Common myeloid progenitor, CD34-positive (primary cell): ENCODE measurements around the gene ARMC5.
"Not testable (repeated sequence)": the region's sequence is repeated elsewhere in the genome, so short reads cannot be mapped to it uniquely, and the experiment has no call there.

Experiments used
- CTCF ChIA-PET: fragments of 350-600 bp; sonication (Branson Sonifier 250); formaldehyde crosslinking; loops from one replicate; lab custom pipeline; 2021; ENCODE audit warnings: antibody characterized with exemption; lab: Charles Lee
- POLR2A ChIA-PET: fragments of 350-600 bp; sonication (Branson Sonifier 250); formaldehyde crosslinking; loops from one replicate; lab custom pipeline; 2021; ENCODE audit warnings: antibody characterized with exemption; lab: Charles Lee
- DNase-seq, 3 donors: peaks; one replicate each; pipeline versions ENCODE4 v3.0.0 to v3.0.0-alpha.2; 2013
- H3K27ac ChIP-seq, 2 experiments: 1 replicate in 1 of 2; 2 replicates in 1 of 2; pipeline ENCODE4 v1.7.0; 2013; ENCODE audit warnings: inconsistent platforms in 2 of 2, low read length in 2 of 2, mild to moderate bottlenecking in 2 of 2, low read depth in 1 of 2, moderate library complexity in 1 of 2; ENCODE audit not compliant: severe bottlenecking in 2 of 2, insufficient read depth in 1 of 2, poor library complexity in 1 of 2
- H3K27me3 ChIP-seq, 5 experiments: replicated peaks in 2 of 5; 1 replicate in 3 of 5; 2 replicates in 2 of 5; pipeline versions ENCODE4 v1.6.1 to v1.7.0; 2013; ENCODE audit warnings: low read length in 4 of 5, mild to moderate bottlenecking in 2 of 5, moderate library complexity in 2 of 5, inconsistent platforms in 1 of 5; ENCODE audit not compliant: insufficient read depth in 5 of 5, control insufficient read depth in 4 of 5
- H3K36me3 ChIP-seq, 4 experiments: 1 replicate in 2 of 4; 2 replicates in 2 of 4; pipeline versions ENCODE4 v1.6.1 to v1.7.0; 2013; ENCODE audit warnings: low read length in 3 of 4, control low read depth in 1 of 4, mild to moderate bottlenecking in 1 of 4; ENCODE audit not compliant: control insufficient read depth in 4 of 4, insufficient read depth in 4 of 4
- H3K4me1 ChIP-seq, 4 experiments: 1 replicate in 3 of 4; 2 replicates in 1 of 4; pipeline versions ENCODE4 v1.6.1 to v1.7.1; 2013; ENCODE audit warnings: low read length in 3 of 4, mild to moderate bottlenecking in 3 of 4, control low read depth in 1 of 4, inconsistent platforms in 1 of 4, moderate library complexity in 1 of 4; ENCODE audit not compliant: control insufficient read depth in 4 of 4, insufficient read depth in 4 of 4; ENCODE audit errors: control extremely low read depth in 1 of 4
- H3K4me3 ChIP-seq, 7 experiments: 1 replicate in 4 of 7; 2 replicates in 3 of 7; pipeline versions ENCODE4 v1.5.1 to v1.7.0; 2013; ENCODE audit warnings: mild to moderate bottlenecking in 7 of 7, low read length in 6 of 7, moderate library complexity in 6 of 7, inconsistent platforms in 2 of 7, low read depth in 2 of 7, control low read depth in 1 of 7; ENCODE audit not compliant: insufficient read depth in 4 of 7, control insufficient read depth in 1 of 7; ENCODE audit errors: extremely low read depth in 1 of 7
- H3K9me3 ChIP-seq, 5 experiments: 1 replicate in 4 of 5; 2 replicates in 1 of 5; pipeline versions ENCODE4 v1.6.1 to v1.7.1; 2013; ENCODE audit warnings: low read length in 4 of 5, mild to moderate bottlenecking in 2 of 5, inconsistent platforms in 1 of 5, low read depth in 1 of 5, moderate library complexity in 1 of 5; ENCODE audit not compliant: control insufficient read depth in 4 of 5, insufficient read depth in 2 of 5; ENCODE audit errors: control extremely low read depth in 1 of 5
- WGBS: methylation state at CpG from one replicate; pipeline ENCODE4 v1.1.5; 2013; ENCODE audit not compliant: insufficient coverage; 5-methylcytosine and 5-hydroxymethylcytosine counted together

The ARMC5 gene

DNA sequence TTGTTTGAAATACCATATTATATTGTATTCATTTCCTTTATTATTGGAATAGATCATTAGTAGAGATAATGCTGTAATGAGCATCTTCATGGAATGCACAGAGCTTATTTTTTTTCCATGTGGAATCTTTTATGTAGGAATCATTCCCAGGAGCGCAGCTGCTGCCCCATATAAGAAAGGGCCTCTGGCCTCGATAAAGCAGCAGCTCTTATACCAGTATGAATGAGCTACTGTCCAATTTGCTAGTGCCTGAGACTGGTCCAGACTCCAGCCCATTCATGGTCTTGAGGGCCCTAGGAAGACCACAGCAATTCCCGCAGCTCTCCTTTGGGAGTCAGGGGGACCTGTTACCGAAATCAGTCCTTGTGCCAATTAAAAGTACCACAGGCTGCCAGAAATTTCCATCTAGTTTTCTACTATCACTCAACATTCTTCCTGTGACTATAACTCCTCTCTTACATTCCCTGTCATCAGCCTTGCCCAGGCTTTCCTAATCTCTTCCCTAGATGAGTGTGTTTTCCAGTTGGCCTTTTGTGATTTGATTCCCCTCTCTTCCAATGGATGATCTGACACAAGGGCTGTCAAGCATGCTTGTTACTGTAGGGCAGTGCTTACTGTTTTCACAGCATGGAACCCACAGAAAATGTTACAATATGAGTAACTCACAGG is 18.7 kb upstream of the ARMC5 start:
- no peaks in the 10 kb centered on the region for H3K27me3 ChIP-seq
- 95% methylated on average over 4 of the region's 4 CpGs for WGBS
- CTCF ChIA-PET: interaction anchor here (1.2 to 2.1 kb wide), 6 partner anchors 11 to 140 kb away, joined by 3 to 9 read pairs (median 3); no protein-coding TSS in a partner anchor

DNA sequence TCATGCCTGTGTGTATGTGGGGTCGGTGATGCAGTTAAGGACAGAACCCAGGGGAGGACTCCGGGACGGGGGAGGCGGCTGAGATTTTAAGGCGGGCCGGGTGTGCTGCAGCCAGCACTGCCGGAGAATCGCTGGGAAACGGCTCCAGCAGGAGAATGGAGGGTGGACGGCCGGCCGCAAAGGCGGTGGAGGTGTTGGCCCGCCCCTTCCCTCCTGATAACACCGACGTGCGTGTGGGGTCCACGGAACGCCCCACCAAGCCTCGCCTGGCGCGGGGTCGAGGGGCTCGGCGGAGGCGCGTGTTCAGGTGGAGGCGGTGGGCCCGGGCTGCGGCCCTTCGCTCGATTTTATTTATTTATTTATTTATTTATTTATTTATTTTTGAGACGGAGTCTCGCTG is 17.3 kb upstream of the ARMC5 start:
- DNase-seq: no peak
- Histone ChIP-seq H3K4me1 (peaks cover 0 to 9% (median 4%) of the 10 kb centered on the region in 4 experiments), H3K27me3 (no peaks in the 10 kb centered on the region), H3K4me3 (peak overlapping the region in 2 of 7 experiments; percentile 84 to 89), H3K36me3 (no peaks in the 10 kb centered on the region), H3K27ac (no peak overlapping the region), H3K9me3 (peaks cover 0 to 5% (median 0%) of the 10 kb centered on the region in 5 experiments)
- CTCF ChIA-PET: interaction anchor here (0.6 to 4.1 kb wide), 18 partner anchors 10 to 427 kb away, joined by 3 to 36 read pairs (median 4); partner anchors contain the start of genes COX6A2, ITGAD and PYCARD
- POLR2A ChIA-PET: interaction anchor here (1.5 kb wide), 1 partner anchor 17 kb away, joined by 7 read pairs; no protein-coding TSS in a partner anchor
- 79% methylated on average over 21 of the region's 34 CpGs for WGBS

More for the DNA sequence above, 18.7 kb upstream of the ARMC5 start:
- no peak overlapping the region for H3K27ac ChIP-seq
- no peaks in the 10 kb centered on the region for H3K9me3 ChIP-seq
- H3K36me3 ChIP-seq: no peaks in the 10 kb centered on the region
- H3K4me1 ChIP-seq: peaks cover 0 to 9% (median 4%) of the 10 kb centered on the region in 4 experiments
- POLR2A ChIA-PET: no interaction called here
- H3K4me3 ChIP-seq: no peak overlapping the region
- no peak for DNase-seq

DNA sequence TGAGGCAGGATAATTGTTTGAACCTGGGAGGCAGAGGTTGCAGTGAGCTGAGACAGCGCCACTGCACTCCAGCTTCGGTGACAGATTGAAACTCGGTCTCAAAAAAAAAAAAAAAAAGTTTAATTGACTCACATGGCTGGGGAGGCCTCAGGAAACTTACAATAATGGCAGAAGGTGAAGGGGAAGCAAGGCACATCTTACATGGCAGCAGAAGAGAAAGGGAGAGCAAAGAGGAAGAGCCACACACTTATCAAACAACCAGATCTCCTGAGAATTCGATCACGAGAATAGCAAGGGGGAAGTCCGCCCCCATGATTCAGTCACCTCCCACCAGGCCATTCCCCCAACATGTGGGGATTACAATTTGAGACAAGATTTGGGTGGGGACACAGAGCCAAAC is 13.4 kb upstream of the ARMC5 start:
- H3K36me3 ChIP-seq, H3K27me3 ChIP-seq, H3K9me3 ChIP-seq, DNase-seq, H3K4me3 ChIP-seq, POLR2A ChIA-PET, H3K4me1 ChIP-seq, H3K27ac ChIP-seq: not testable (repeated sequence)
- WGBS: 77% methylated on average over 6 of the region's 6 CpGs
- CTCF ChIA-PET: interaction anchor here (4.1 kb wide), 1 partner anchor 10 kb away, joined by 36 read pairs; no protein-coding TSS in a partner anchor

DNA sequence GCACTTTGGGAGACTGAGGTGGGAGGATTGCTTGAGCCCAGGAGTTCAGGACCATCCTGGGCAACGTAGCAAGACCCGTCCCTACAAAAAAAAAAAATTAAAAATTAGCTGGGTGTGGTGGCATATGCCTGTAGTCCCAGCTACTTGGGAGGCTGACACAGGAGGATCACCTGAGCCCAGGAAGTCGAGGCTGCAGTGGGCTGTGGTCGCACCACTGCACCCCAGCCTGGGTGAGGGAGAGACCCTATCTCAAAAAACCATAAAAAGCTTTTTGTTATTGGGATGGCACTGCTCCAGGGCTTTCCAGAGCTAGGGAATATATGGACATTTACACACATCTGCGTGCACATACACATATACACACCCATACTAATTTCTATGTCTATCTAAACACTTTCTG is 8.1 kb upstream of the ARMC5 start:
- no peak overlapping the region for H3K27ac ChIP-seq
- H3K4me1 ChIP-seq: peaks cover 1 to 47% (median 35%) of the 10 kb centered on the region in 4 experiments
- WGBS: 85% methylated on average over 2 of the region's 5 CpGs
- no peaks in the 10 kb centered on the region for H3K27me3 ChIP-seq
- no peak overlapping the region for H3K4me3 ChIP-seq
- ChIA-PET CTCF (interaction anchor here (0.7 to 3.0 kb wide), 7 partner anchors 8 to 431 kb away, joined by 3 to 18 read pairs (median 5); partner anchors contain the start of gene ZNF843), POLR2A (interaction anchor here (0.6 kb wide), 2 partner anchors 21 to 52 kb away, joined by 3 to 5 read pairs; no protein-coding TSS in a partner anchor)
- no peak for DNase-seq
- H3K36me3 ChIP-seq: peaks cover 0 to 7% (median 0%) of the 10 kb centered on the region in 4 experiments
- peaks cover 0 to 1% (median 0%) of the 10 kb centered on the region in 5 experiments for H3K9me3 ChIP-seq

- ChIA-PET CTCF (interaction anchor here (0.6 to 6.3 kb wide), 11 partner anchors 8 to 431 kb away, joined by 3 to 30 read pairs (median 4); partner anchors contain the start of gene ZNF843), POLR2A (interaction anchor here (0.6 kb wide), 2 partner anchors 22 to 51 kb away, joined by 3 to 5 read pairs; no protein-coding TSS in a partner anchor)
- peak; percentile 48 to 75 (median 63) for DNase-seq
- no peaks in the 10 kb centered on the region for H3K9me3 ChIP-seq
- H3K36me3 ChIP-seq: peaks cover 0 to 12% (median 2%) of the 10 kb centered on the region in 4 experiments
- peak overlapping the region in 1 of 2 experiments; percentile 49 for H3K27ac ChIP-seq
- H3K4me3 ChIP-seq: no peak overlapping the region
- WGBS: 20% methylated on average over 4 of the region's 11 CpGs
- no peaks in the 10 kb centered on the region for H3K27me3 ChIP-seq
- H3K4me1 ChIP-seq: peaks cover 1 to 53% (median 40%) of the 10 kb centered on the region in 4 experiments
These were observed 7.5 kb upstream of the ARMC5 start for GRCh38 chr16:31451681-31452351.

GRCh38 chr16:31452631-31453106 is 6.6 kb upstream of the ARMC5 start:
- Histone ChIP-seq H3K9me3 (no peaks in the 10 kb centered on the region), H3K27ac (peak overlapping the region in 1 of 2 experiments; percentile 49), H3K4me1 (peaks cover 4 to 62% (median 49%) of the 10 kb centered on the region in 4 experiments), H3K27me3 (no peaks in the 10 kb centered on the region), H3K4me3 (no peak overlapping the region), H3K36me3 (peaks cover 0 to 16% (median 4%) of the 10 kb centered on the region in 4 experiments)
- WGBS: 45% methylated on average over 1 of the region's 3 CpGs
- CTCF ChIA-PET: interaction anchor here (0.6 to 6.3 kb wide), 9 partner anchors 8 to 416 kb away, joined by 3 to 30 read pairs (median 5); partner anchors contain the start of gene ZNF843
- POLR2A ChIA-PET: no interaction called here
- no peak for DNase-seq
